HEK293 (cell line): ENCODE results near the gene ARHGEF39.

Experiments
- CTCF ChIA-PET: fragments of 350-600 bp; formaldehyde crosslinking; extraction: SDS; loops from one replicate; lab custom pipeline; 2021; ENCODE audit warnings: antibody characterized with exemption; lab: Yijun Ruan, JAX
- POLR2A ChIA-PET: fragments of 300-600 bp; formaldehyde crosslinking; extraction: SDS; loops from one replicate; lab custom pipeline; 2020; ENCODE audit warnings: antibody characterized with exemption, inconsistent platforms; lab: Yijun Ruan, JAX
- H3K27ac ChIP-seq: fragments of 200-500 bp; sonication (Bioruptor generic); 2 replicates; pipeline ENCODE4 v1.5.1; 2014; ENCODE audit warnings: low read depth, low read length, control low read depth, inconsistent platforms; ENCODE audit errors: extremely low read depth
- H3K36me3 ChIP-seq, 2 experiments: fragments of 200-500 bp in 1 of 2; sonication (Bioruptor generic) in 1 of 2; 1 replicate in 1 of 2; 2 replicates in 1 of 2; pipeline ENCODE4 v1.5.1; 2014 to 2017; ENCODE audit warnings: inconsistent platforms in 2 of 2, low read length in 2 of 2; ENCODE audit not compliant: control insufficient read depth in 2 of 2, insufficient read depth in 1 of 2
- H3K4me1 ChIP-seq: fragments of 200-500 bp; sonication (Bioruptor generic); 2 replicates; pipeline ENCODE4 v1.5.1; 2014; ENCODE audit warnings: mild to moderate bottlenecking, low read length, inconsistent platforms; ENCODE audit not compliant: control insufficient read depth, insufficient read depth
- H3K4me3 ChIP-seq: 2 replicates; pipeline ENCODE4 v1.5.1; 2011; ENCODE audit warnings: low read depth, mild to moderate bottlenecking, control low read depth, low read length, moderate library complexity
- H3K9me3 ChIP-seq: fragments of 200-500 bp; sonication (Bioruptor generic); 2 replicates; pipeline ENCODE4 v1.5.1; 2014; ENCODE audit warnings: low read depth, low read length, inconsistent platforms; ENCODE audit not compliant: control insufficient read depth, insufficient read depth
- BCL11A ChIP-seq: fragments of 450-650 bp; formaldehyde crosslinking; IDR thresholded peaks from 2 replicates; pipeline ENCODE4 v1.5.1; 2016; ENCODE audit warnings: low read depth, missing biosample characterization, missing genetic modification characterization
- PRDM1 ChIP-seq: fragments of 450-650 bp; formaldehyde crosslinking; IDR thresholded peaks from 2 replicates; pipeline ENCODE4; 2016; ENCODE audit warnings: missing biosample characterization, missing genetic modification characterization
- ZEB2 ChIP-seq: fragments of 450-650 bp; formaldehyde crosslinking; IDR thresholded peaks from 2 replicates; pipeline ENCODE4 v1.5.1; 2016; ENCODE audit warnings: missing biosample characterization, missing genetic modification characterization
- ZNF114 ChIP-seq: fragments of 450-650 bp; formaldehyde crosslinking; IDR thresholded peaks from 2 replicates; pipeline ENCODE4 v1.5.0; 2017; ENCODE audit warnings: missing biosample characterization, missing genetic modification characterization
- ZNF16 ChIP-seq: fragments of 450-650 bp; formaldehyde crosslinking; IDR thresholded peaks from 2 replicates; pipeline ENCODE4 v1.5.1; 2016; ENCODE audit warnings: low read depth, missing biosample characterization, missing genetic modification characterization
- ZNF169 ChIP-seq: fragments of 450-650 bp; formaldehyde crosslinking; IDR thresholded peaks from 2 replicates; pipeline ENCODE4 v1.5.1; 2016; ENCODE audit warnings: missing biosample characterization, missing genetic modification characterization
- ZNF19 ChIP-seq: fragments of 450-650 bp; formaldehyde crosslinking; IDR thresholded peaks from 2 replicates; pipeline ENCODE4; 2016; ENCODE audit warnings: missing biosample characterization, missing genetic modification characterization, low read depth
- ZNF366 ChIP-seq: fragments of 450-650 bp; formaldehyde crosslinking; conservative IDR thresholded peaks from 2 replicates; pipeline ENCODE4 v1.5.1; 2016; ENCODE audit warnings: missing biosample characterization, missing genetic modification characterization
- ZNF555 ChIP-seq: fragments of 450-650 bp; formaldehyde crosslinking; conservative IDR thresholded peaks from 2 replicates; pipeline ENCODE4 v1.5.1; 2017; ENCODE audit warnings: missing biosample characterization, mild to moderate bottlenecking, missing genetic modification characterization, inconsistent platforms
- ZNF560 ChIP-seq: fragments of 450-650 bp; formaldehyde crosslinking; IDR thresholded peaks from 2 replicates; pipeline ENCODE4 v1.5.1; 2017; ENCODE audit warnings: missing biosample characterization, missing genetic modification characterization, borderline replicate concordance
- ZNF629 ChIP-seq: fragments of 450-650 bp; formaldehyde crosslinking; IDR thresholded peaks from 2 replicates; pipeline ENCODE4 v1.5.1; 2017; ENCODE audit warnings: missing biosample characterization, missing genetic modification characterization
- ZNF664 ChIP-seq: fragments of 450-650 bp; formaldehyde crosslinking; IDR thresholded peaks from 2 replicates; pipeline ENCODE4 v1.5.1; 2016; ENCODE audit warnings: missing biosample characterization, missing genetic modification characterization
- ZNF707 ChIP-seq: fragments of 450-650 bp; formaldehyde crosslinking; IDR thresholded peaks from 2 replicates; pipeline ENCODE4 v1.5.1; 2016; ENCODE audit warnings: missing biosample characterization, missing genetic modification characterization
- ZNF792 ChIP-seq: fragments of 450-650 bp; formaldehyde crosslinking; IDR thresholded peaks from 2 replicates; pipeline ENCODE4 v1.5.1; 2016; ENCODE audit warnings: missing biosample characterization, missing genetic modification characterization
- ZSCAN23 ChIP-seq: fragments of 450-650 bp; formaldehyde crosslinking; IDR thresholded peaks from 2 replicates; pipeline ENCODE4 v1.5.1; 2016; ENCODE audit warnings: missing biosample characterization, missing genetic modification characterization
- TF ChIP-seq, protein P1 (sequence below): fragments of 450-650 bp; formaldehyde crosslinking; IDR thresholded peaks from 2 replicates; pipeline ENCODE4 v1.5.1; 2016; ENCODE audit warnings: missing biosample characterization, missing genetic modification characterization
- TF ChIP-seq, protein P2 (sequence below): fragments of 450-650 bp; formaldehyde crosslinking; IDR thresholded peaks from 2 replicates; pipeline ENCODE4 v1.5.1; 2016; ENCODE audit warnings: missing biosample characterization, missing genetic modification characterization, borderline replicate concordance
- TF ChIP-seq, protein P3 (sequence below): fragments of 450-650 bp; formaldehyde crosslinking; conservative IDR thresholded peaks from 2 replicates; pipeline ENCODE4 v1.5.1; 2016; ENCODE audit warnings: low read depth, missing biosample characterization, missing genetic modification characterization

Gene ARHGEF39

DNA sequence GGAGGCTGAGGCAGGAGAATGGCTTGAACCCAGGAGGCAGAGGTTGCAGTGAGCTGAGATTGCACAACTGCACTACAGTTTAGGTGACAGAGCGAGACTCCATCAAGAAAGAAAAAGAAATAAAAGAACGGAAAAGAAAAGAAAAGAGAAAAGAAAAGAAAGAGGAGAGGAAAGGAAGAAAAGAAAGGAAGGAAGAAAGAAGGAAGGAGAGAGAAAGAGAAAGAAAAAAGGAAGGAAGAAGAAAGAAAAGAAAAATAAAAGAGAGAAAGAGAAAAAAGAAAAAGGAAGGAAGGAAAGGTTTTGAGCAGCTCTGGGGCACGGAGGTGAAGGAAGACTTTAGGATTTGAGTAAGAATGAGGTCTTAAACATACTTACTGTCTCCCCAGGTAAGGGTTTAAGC, 48.6 kb upstream of the ARHGEF39 start:
- Histone ChIP-seq H3K36me3 (peaks cover 18 to 91% of the 10 kb centered on the region in 2 experiments), H3K27ac (no peak overlapping the region), H3K4me3 (no peak overlapping the region), H3K9me3 (no peaks in the 10 kb centered on the region), H3K4me1 (no peaks in the 10 kb centered on the region)
- TF ChIP-seq PRDM1 (tag by site-specific recombination) (peak; percentile 71), ZNF366 (tag by site-specific recombination) (peak; percentile 88), ZNF114 (tag by site-specific recombination) (no peak)
- ChIA-PET POLR2A (interaction anchor here (1.1 to 1.4 kb wide), 2 partner anchors 19 to 22 kb away, joined by 3 to 6 read pairs; no protein-coding TSS in a partner anchor), CTCF (interaction anchor here (0.6 to 6.4 kb wide), 7 partner anchors 17 to 198 kb away, joined by 3 to 47 read pairs (median 4); no protein-coding TSS in a partner anchor)

DNA sequence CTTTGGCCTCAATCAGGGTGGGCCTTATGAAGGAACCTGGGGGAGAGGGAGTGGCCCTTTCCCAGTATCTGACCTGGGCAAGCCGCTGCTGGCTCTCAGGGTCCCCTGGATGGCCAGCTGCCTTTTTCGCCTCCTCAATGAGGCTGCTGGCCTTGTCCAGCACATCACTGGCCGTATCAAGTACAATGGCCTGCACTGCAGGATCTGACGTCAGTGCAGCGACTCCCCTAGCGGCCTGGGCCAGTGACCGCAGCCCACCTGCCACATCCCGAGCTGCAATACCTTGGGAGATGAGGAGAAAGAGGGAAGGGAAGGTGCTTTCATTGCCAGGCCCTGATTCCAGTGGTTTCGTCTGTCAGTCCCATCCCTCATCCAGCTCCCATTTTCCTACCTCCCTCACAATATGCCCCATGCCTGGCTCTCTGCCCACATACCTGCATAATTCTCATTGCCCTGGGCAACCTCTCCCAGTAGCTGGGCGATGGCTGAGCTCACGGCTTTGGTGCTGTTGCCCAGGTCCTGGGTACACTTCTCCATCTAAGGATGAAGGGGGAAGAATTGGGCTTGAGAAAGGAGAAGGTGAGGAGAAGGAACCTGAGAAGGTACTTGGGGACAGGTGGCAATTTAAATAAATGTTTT, 47.9 kb upstream of the ARHGEF39 start:
- H3K36me3 ChIP-seq: peaks cover 23 to 91% of the 10 kb centered on the region in 2 experiments
- H3K4me3 ChIP-seq: no peak overlapping the region
- H3K27ac ChIP-seq: no peak overlapping the region
- CTCF ChIA-PET: interaction anchor here (0.7 to 6.4 kb wide), 4 partner anchors 16 to 66 kb away, joined by 4 to 47 read pairs (median 5); no protein-coding TSS in a partner anchor
- no peaks in the 10 kb centered on the region for H3K9me3 ChIP-seq
- TF ChIP-seq, protein P1, sequence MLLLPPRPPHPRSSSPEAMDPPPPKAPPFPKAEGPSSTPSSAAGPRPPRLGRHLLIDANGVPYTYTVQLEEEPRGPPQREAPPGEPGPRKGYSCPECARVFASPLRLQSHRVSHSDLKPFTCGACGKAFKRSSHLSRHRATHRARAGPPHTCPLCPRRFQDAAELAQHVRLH (tag by site-specific recombination): no peak
- no peak for TF ChIP-seq ZNF629 (tag by site-specific recombination)
- TF ChIP-seq ZNF555 (tag by site-specific recombination): no peak
- no peak for TF ChIP-seq BCL11A (tag by site-specific recombination)
- TF ChIP-seq ZEB2: no peak
- TF ChIP-seq ZNF792: no peak
- TF ChIP-seq ZSCAN23 (tag by site-specific recombination): no peak
- TF ChIP-seq, protein P2, sequence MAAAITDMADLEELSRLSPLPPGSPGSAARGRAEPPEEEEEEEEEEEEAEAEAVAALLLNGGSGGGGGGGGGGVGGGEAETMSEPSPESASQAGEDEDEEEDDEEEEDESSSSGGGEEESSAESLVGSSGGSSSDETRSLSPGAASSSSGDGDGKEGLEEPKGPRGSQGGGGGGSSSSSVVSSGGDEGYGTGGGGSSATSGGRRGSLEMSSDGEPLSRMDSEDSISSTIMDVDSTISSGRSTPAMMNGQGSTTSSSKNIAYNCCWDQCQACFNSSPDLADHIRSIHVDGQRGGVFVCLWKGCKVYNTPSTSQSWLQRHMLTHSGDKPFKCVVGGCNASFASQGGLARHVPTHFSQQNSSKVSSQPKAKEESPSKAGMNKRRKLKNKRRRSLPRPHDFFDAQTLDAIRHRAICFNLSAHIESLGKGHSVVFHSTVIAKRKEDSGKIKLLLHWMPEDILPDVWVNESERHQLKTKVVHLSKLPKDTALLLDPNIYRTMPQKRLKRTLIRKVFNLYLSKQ: no peak
- TF ChIP-seq, all 188 proteins: peak for 0
- H3K4me1 ChIP-seq: no peaks in the 10 kb centered on the region
- POLR2A ChIA-PET: interaction anchor here (0.7 to 1.4 kb wide), 6 partner anchors 10 to 636 kb away, joined by 3 to 6 read pairs (median 3); partner anchors contain the start of genes GBA2 and RGP1

DNA sequence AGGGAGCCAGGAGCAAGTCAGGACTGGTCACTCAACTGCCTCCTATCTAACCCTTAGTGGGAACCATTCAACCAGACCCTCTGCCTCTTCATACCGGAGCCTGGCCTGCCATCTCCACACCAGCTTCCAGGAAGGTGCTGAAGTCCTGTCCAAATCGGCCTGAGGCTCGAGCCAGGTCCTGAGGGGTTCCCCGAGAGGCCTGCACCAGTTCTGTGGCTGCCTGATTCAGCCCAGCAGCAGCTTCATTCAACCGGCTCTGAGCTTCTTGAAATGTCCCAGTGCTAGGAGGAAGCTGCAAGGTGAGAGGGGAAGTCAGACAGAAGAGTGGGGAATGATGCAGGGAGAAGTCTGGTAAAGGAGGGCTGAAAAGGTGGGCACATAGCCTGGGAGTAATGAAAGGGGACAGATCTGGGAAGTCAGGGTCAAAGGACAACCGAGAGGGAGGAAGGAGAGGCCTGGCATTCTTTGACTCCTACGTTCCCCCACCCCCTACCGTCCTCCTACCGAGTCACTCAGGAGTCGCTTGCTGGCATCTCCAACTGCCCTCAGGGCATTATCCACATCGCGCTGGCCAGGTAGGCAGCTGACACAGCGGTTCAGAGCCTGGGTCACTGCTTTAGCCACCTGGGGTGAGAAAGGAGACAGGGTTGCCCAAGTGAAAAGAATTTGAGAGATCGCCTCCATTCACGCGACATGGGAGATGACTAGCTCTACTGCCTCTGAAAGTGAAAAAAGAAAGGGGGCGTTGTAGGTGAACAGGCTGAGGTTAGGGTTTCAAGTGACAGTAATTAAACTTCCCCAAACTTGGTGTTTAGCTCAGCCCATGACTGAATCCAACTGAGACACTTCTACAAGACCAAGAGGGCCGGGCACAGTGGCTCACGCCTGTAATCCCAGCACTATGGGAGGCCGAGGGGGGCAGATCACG, 46.8 kb upstream of the ARHGEF39 start:
- H3K36me3 ChIP-seq: peaks cover 31 to 91% of the 10 kb centered on the region in 2 experiments
- H3K9me3 ChIP-seq: no peaks in the 10 kb centered on the region
- CTCF ChIA-PET: interaction anchor here (0.7 to 6.4 kb wide), 2 partner anchors 15 to 50 kb away, joined by 3 to 47 read pairs; no protein-coding TSS in a partner anchor
- TF ChIP-seq, protein P3, sequence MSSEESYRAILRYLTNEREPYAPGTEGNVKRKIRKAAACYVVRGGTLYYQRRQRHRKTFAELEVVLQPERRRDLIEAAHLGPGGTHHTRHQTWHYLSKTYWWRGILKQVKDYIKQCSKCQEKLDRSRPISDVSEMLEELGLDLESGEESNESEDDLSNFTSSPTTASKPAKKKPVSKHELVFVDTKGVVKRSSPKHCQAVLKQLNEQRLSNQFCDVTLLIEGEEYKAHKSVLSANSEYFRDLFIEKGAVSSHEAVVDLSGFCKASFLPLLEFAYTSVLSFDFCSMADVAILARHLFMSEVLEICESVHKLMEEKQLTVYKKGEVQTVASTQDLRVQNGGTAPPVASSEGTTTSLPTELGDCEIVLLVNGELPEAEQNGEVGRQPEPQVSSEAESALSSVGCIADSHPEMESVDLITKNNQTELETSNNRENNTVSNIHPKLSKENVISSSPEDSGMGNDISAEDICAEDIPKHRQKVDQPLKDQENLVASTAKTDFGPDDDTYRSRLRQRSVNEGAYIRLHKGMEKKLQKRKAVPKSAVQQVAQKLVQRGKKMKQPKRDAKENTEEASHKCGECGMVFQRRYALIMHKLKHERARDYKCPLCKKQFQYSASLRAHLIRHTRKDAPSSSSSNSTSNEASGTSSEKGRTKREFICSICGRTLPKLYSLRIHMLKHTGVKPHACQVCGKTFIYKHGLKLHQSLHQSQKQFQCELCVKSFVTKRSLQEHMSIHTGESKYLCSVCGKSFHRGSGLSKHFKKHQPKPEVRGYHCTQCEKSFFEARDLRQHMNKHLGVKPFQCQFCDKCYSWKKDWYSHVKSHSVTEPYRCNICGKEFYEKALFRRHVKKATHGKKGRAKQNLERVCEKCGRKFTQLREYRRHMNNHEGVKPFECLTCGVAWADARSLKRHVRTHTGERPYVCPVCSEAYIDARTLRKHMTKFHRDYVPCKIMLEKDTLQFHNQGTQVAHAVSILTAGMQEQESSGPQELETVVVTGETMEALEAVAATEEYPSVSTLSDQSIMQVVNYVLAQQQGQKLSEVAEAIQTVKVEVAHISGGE (tag by site-specific recombination): no peak
- TF ChIP-seq ZNF16 (tag by site-specific recombination) (no peak), ZNF560 (tag by site-specific recombination) (no peak), ZNF19 (tag by site-specific recombination) (no peak), ZNF707 (tag by site-specific recombination) (no peak), ZNF169 (tag by site-specific recombination) (no peak), ZNF664 (tag by site-specific recombination) (no peak)
- H3K4me3 ChIP-seq: no peak overlapping the region
- H3K4me1 ChIP-seq: no peaks in the 10 kb centered on the region
- no peak overlapping the region for H3K27ac ChIP-seq
- POLR2A ChIA-PET: interaction anchor here (0.7 to 1.2 kb wide), 4 partner anchors 9 to 37 kb away, joined by 3 read pairs; partner anchors contain the start of genes CREB3, GBA2, RGP1 and TLN1
